ENCODE data around the gene GSTO2.
"Not testable (repeated sequence)": the region's sequence is repeated elsewhere in the genome, so short reads cannot be mapped to it uniquely, and the experiment has no call there.

DNA sequence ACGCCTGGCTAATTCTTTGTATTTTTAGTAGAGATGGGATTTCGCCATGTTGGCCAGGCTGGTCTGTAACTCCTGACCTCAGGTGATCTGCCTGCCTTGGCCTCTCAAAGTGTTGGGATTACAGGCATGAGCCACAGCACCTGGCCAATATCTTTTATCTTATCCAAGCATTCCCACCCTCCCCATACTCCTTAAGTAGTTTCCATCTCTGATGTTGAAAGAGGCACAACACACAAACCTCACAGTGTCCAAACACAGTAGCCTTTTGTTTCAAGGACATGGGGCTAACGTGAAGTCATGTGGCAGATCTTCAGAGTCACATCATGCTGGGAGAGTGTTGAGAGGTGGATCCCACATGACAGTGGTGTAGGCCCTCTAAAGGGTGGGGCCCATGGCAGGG, 26.0 kb upstream of the GSTO2 start:
- TF ChIP-seq, protein P1, sequence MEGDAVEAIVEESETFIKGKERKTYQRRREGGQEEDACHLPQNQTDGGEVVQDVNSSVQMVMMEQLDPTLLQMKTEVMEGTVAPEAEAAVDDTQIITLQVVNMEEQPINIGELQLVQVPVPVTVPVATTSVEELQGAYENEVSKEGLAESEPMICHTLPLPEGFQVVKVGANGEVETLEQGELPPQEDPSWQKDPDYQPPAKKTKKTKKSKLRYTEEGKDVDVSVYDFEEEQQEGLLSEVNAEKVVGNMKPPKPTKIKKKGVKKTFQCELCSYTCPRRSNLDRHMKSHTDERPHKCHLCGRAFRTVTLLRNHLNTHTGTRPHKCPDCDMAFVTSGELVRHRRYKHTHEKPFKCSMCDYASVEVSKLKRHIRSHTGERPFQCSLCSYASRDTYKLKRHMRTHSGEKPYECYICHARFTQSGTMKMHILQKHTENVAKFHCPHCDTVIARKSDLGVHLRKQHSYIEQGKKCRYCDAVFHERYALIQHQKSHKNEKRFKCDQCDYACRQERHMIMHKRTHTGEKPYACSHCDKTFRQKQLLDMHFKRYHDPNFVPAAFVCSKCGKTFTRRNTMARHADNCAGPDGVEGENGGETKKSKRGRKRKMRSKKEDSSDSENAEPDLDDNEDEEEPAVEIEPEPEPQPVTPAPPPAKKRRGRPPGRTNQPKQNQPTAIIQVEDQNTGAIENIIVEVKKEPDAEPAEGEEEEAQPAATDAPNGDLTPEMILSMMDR (IDR thresholded peaks at IDR 0.05), result not testable (repeated sequence)
- not testable (repeated sequence) for TF ChIP-seq POLR2A (IDR thresholded peaks at IDR 0.05)
